ENCODE data around the gene PEDS1. TPM values are rescaled to one million over a fixed set of nuclear protein-coding genes. Genes with fewer than 3 reads are reported as not detected.

PEDS1 gene
- total and polyA plus RNA-seq, 2 of the 13 experiments (the other 11 are each of a cell fraction or from before 2014, with no cell fraction given), result 30.5 to 93.9 TPM

GRCh38 chr20:50188879-50189680, 35.6 kb upstream of the PEDS1 start (continued):
- TF ChIP-seq AKNA (CRISPR knock-in tag; IDR thresholded peaks at IDR 0.05; ENCODE audit: borderline replicate concordance) (no peak), RFXAP (CRISPR knock-in tag; IDR thresholded peaks at IDR 0.05; ENCODE audit: borderline replicate concordance) (peak; percentile 88; the same call in 1 of the 2 replicates), ZBTB1 (CRISPR knock-in tag; IDR thresholded peaks at IDR 0.05; ENCODE audit: borderline replicate concordance) (0 out of 2 replicates have a peak, but pooled peaks have one; percentile 37), ARID2 (CRISPR knock-in tag; IDR thresholded peaks at IDR 0.05; ENCODE audit: borderline replicate concordance) (no peak), AFF4 (CRISPR knock-in tag; IDR thresholded peaks at IDR 0.05) (0 out of 2 replicates have a peak, but pooled peaks have one; percentile 58), ZNF619 (CRISPR knock-in tag; IDR thresholded peaks at IDR 0.05) (peak; percentile 82), ZBTB21 (CRISPR knock-in tag; IDR thresholded peaks at IDR 0.05) (peak; percentile 36), MAFK (conservative IDR thresholded peaks at IDR 0.05 in 1 of 2, IDR thresholded peaks at IDR 0.05 in 1 of 2; ENCODE audit: low read length in 2 of 2) (peak; percentile 36 to 46), SRSF1 (optimal IDR thresholded peaks at IDR 0.05; ENCODE audit: low read depth, low read length) (peak; percentile 99), MXD1 (CRISPR knock-in tag; IDR thresholded peaks at IDR 0.05) (peak; percentile 70)
- TF ChIP-seq, protein P1, sequence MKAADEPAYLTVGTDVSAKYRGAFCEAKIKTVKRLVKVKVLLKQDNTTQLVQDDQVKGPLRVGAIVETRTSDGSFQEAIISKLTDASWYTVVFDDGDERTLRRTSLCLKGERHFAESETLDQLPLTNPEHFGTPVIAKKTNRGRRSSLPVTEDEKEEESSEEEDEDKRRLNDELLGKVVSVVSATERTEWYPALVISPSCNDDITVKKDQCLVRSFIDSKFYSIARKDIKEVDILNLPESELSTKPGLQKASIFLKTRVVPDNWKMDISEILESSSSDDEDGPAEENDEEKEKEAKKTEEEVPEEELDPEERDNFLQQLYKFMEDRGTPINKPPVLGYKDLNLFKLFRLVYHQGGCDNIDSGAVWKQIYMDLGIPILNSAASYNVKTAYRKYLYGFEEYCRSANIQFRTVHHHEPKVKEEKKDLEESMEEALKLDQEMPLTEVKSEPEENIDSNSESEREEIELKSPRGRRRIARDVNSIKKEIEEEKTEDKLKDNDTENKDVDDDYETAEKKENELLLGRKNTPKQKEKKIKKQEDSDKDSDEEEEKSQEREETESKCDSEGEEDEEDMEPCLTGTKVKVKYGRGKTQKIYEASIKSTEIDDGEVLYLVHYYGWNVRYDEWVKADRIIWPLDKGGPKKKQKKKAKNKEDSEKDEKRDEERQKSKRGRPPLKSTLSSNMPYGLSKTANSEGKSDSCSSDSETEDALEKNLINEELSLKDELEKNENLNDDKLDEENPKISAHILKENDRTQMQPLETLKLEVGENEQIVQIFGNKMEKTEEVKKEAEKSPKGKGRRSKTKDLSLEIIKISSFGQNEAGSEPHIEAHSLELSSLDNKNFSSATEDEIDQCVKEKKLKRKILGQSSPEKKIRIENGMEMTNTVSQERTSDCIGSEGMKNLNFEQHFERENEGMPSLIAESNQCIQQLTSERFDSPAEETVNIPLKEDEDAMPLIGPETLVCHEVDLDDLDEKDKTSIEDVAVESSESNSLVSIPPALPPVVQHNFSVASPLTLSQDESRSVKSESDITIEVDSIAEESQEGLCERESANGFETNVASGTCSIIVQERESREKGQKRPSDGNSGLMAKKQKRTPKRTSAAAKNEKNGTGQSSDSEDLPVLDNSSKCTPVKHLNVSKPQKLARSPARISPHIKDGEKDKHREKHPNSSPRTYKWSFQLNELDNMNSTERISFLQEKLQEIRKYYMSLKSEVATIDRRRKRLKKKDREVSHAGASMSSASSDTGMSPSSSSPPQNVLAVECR (CRISPR knock-in tag; IDR thresholded peaks at IDR 0.05; ENCODE audit: borderline replicate concordance), result peak; percentile 91
- TF ChIP-seq, protein P2, sequence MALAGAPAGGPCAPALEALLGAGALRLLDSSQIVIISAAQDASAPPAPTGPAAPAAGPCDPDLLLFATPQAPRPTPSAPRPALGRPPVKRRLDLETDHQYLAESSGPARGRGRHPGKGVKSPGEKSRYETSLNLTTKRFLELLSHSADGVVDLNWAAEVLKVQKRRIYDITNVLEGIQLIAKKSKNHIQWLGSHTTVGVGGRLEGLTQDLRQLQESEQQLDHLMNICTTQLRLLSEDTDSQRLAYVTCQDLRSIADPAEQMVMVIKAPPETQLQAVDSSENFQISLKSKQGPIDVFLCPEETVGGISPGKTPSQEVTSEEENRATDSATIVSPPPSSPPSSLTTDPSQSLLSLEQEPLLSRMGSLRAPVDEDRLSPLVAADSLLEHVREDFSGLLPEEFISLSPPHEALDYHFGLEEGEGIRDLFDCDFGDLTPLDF (CRISPR knock-in tag; IDR thresholded peaks at IDR 0.05), result 0 out of 2 replicates have a peak, but pooled peaks have one; percentile 40

Measured in HepG2 (cell line).